BJ (cell line): ENCODE data around the gene DLG2. TPM values are rescaled to one million over a fixed set of nuclear protein-coding genes. Genes with fewer than 3 reads are reported as not detected.

Experiments
- CTCF ChIA-PET: fragments of 350-600 bp; formaldehyde crosslinking; extraction: SDS; loops from one replicate; lab custom pipeline; 2021; ENCODE audit warnings: antibody characterized with exemption, inconsistent platforms; lab: Yijun Ruan, JAX
- POLR2A ChIA-PET: fragments of 300-600 bp; sonication (Branson Sonifier 250); formaldehyde crosslinking; extraction: SDS; loops from one replicate; lab custom pipeline; 2021; ENCODE audit warnings: antibody characterized with exemption; lab: Charles Lee
- DNase-seq: peaks from one replicate; pipeline ENCODE4 v3.0.0-alpha.2; 2011; ENCODE audit warnings: low read depth
- H3K27me3 ChIP-seq: 2 replicates; pipeline ENCODE4 v1.6.0; 2011; ENCODE audit warnings: low read length; ENCODE audit not compliant: control insufficient read depth, insufficient read depth
- H3K36me3 ChIP-seq: 2 replicates; pipeline ENCODE4 v1.5.1; 2011; ENCODE audit warnings: low read length; ENCODE audit not compliant: control insufficient read depth, insufficient read depth
- H3K4me3 ChIP-seq: 2 replicates; pipeline ENCODE4 v1.5.1; 2011; ENCODE audit warnings: low read depth, mild to moderate bottlenecking, control low read depth, low read length
- CTCF ChIP-seq: IDR thresholded peaks from 2 replicates; pipeline ENCODE4 v1.5.1; 2011; ENCODE audit warnings: low read depth, mild to moderate bottlenecking, control low read depth, inconsistent platforms, low read length, moderate library complexity; ENCODE audit not compliant: insufficient read depth
- polyA plus RNA-seq: library from polyadenylated mRNA; depleted of rRNA; stranded (reverse); fragments of >200 nt; gene quantifications from 2 replicates; pipeline ENCODE4 v1.2.3, GENCODE V29; 2011

DLG2 gene
- polyA plus RNA-seq, 1 experiment: 0.28 TPM

- Histone ChIP-seq H3K36me3 (no peaks in the 10 kb centered on the region), H3K4me3 (no peak overlapping the region), H3K27me3 (no peaks in the 10 kb centered on the region)
- ChIA-PET CTCF (no interaction called here), POLR2A (no interaction called here)
- no peak for DNase-seq
- TF ChIP-seq CTCF: no peak
Measured at GRCh38 chr11:83510530-83511460, 2116.3 kb downstream of the DLG2 start.

GRCh38 chr11:83508804-83509203 is 2118.3 kb downstream of the DLG2 start:
- H3K4me3 ChIP-seq: no peak overlapping the region
- CTCF ChIA-PET: no interaction called here
- no peaks in the 10 kb centered on the region for H3K27me3 ChIP-seq
- POLR2A ChIA-PET: no interaction called here
- no peaks in the 10 kb centered on the region for H3K36me3 ChIP-seq
- TF ChIP-seq CTCF: no peak
- DNase-seq: no peak

GRCh38 chr11:83502041-83502440 is 2125.1 kb downstream of the DLG2 start:
- CTCF ChIA-PET: no interaction called here
- Histone ChIP-seq H3K36me3 (no peaks in the 10 kb centered on the region), H3K27me3 (no peaks in the 10 kb centered on the region), H3K4me3 (no peak overlapping the region)
- POLR2A ChIA-PET: no interaction called here
- no peak for TF ChIP-seq CTCF
- DNase-seq: no peak

GRCh38 chr11:83493917-83494316 is 2133.2 kb downstream of the DLG2 start:
- no peak for DNase-seq
- no peaks in the 10 kb centered on the region for H3K27me3 ChIP-seq
- no peak for TF ChIP-seq CTCF
- CTCF ChIA-PET: interaction anchor here (2.6 kb wide), 1 partner anchor 29 kb away, joined by 5 read pairs; no protein-coding TSS in a partner anchor
- H3K36me3 ChIP-seq: no peaks in the 10 kb centered on the region
- no peak overlapping the region for H3K4me3 ChIP-seq
- POLR2A ChIA-PET: no interaction called here

GRCh38 chr11:83493034-83493433 is 2134.1 kb downstream of the DLG2 start:
- CTCF ChIA-PET: no interaction called here
- no peak for TF ChIP-seq CTCF
- H3K27me3 ChIP-seq: no peaks in the 10 kb centered on the region
- no peak overlapping the region for H3K4me3 ChIP-seq
- no peaks in the 10 kb centered on the region for H3K36me3 ChIP-seq
- no peak for DNase-seq
- POLR2A ChIA-PET: no interaction called here
